ENCODE measurements around the gene ANTKMT. TPM values are rescaled to one million over a fixed set of nuclear protein-coding genes. Genes with fewer than 3 reads are reported as not detected.

Gene ANTKMT
- total and polyA plus RNA-seq, 2 experiments from 2014 or later: 55.1 to 82.6 TPM

GRCh38 chr16:769184-769784, 48.3 kb downstream of the ANTKMT start:
- no peak overlapping the region for H3K27ac ChIP-seq
- DNase-seq (ENCODE audit: low read depth in 1 of 2, low spot score in 1 of 2): no peak

GRCh38 chr16:769934-770333, 49.0 kb downstream of the ANTKMT start:
- no peak for DNase-seq (ENCODE audit: low read depth in 1 of 2, low spot score in 1 of 2)
- H3K27ac ChIP-seq: no peak overlapping the region
- no peaks in the 10 kb centered on the region for H3K9me3 ChIP-seq (ENCODE audit: low read depth)
- no peaks in the 10 kb centered on the region for H3K36me3 ChIP-seq
- H3K4me1 ChIP-seq (ENCODE audit: low read depth): no peaks in the 10 kb centered on the region
- H3K27me3 ChIP-seq: no peaks in the 10 kb centered on the region
- no peak for TF ChIP-seq CTCF (IDR thresholded peaks at IDR 0.05; ENCODE audit: low read depth, low read length)
- H3K4me3 ChIP-seq: no peak overlapping the region

More at GRCh38 chr16:769184-769784, 48.3 kb downstream of the ANTKMT start:
- Histone ChIP-seq H3K4me3 (no peak overlapping the region), H3K27me3 (no peaks in the 10 kb centered on the region), H3K9me3 (ENCODE audit: low read depth) (no peaks in the 10 kb centered on the region), H3K4me1 (ENCODE audit: low read depth) (no peaks in the 10 kb centered on the region), H3K36me3 (no peaks in the 10 kb centered on the region)
- TF ChIP-seq CTCF (IDR thresholded peaks at IDR 0.05; ENCODE audit: low read depth, low read length): no peak

- no peaks in the 10 kb centered on the region for H3K4me1 ChIP-seq (ENCODE audit: low read depth)
- no peak for TF ChIP-seq CTCF (IDR thresholded peaks at IDR 0.05; ENCODE audit: low read depth, low read length)
- no peak overlapping the region for H3K4me3 ChIP-seq
- H3K9me3 ChIP-seq (ENCODE audit: low read depth): no peaks in the 10 kb centered on the region
- H3K27me3 ChIP-seq: no peaks in the 10 kb centered on the region
- no peak overlapping the region for H3K27ac ChIP-seq
- no peak for DNase-seq (ENCODE audit: low read depth in 1 of 2, low spot score in 1 of 2)
- no peaks in the 10 kb centered on the region for H3K36me3 ChIP-seq
Measured at GRCh38 chr16:770411-770810, 49.5 kb downstream of the ANTKMT start.

Other genes with a start within 250 kb of the ANTKMT start
- gene CAPN15, start 193.4 kb upstream of the ANTKMT start, total RNA-seq: 58.2 and 63.3 TPM in 2 replicates
- 19.0 and 38.1 TPM in 2 replicates for gene CAPN15, start 193.4 kb upstream of the ANTKMT start, polyA plus RNA-seq
- gene PRR35, start 160.8 kb upstream of the ANTKMT start, total RNA-seq: 0.14 and 0.66 TPM in 2 replicates
- gene PRR35, start 160.8 kb upstream of the ANTKMT start, polyA plus RNA-seq: 0.40 TPM in 1 of 2 replicates, not detected in the other
- gene NHLRC4, start 154.1 kb upstream of the ANTKMT start, total RNA-seq: 3.6 and 3.9 TPM in 2 replicates
- gene NHLRC4, start 154.1 kb upstream of the ANTKMT start, polyA plus RNA-seq: 2.2 and 2.6 TPM in 2 replicates
- 124 and 126 TPM in 2 replicates for gene PIGQ, start 151.2 kb upstream of the ANTKMT start, total RNA-seq
- 89.2 and 110 TPM in 2 replicates for gene PIGQ, start 151.2 kb upstream of the ANTKMT start, polyA plus RNA-seq
- gene RAB40C, start 131.1 kb upstream of the ANTKMT start, total RNA-seq: 40.7 and 45.9 TPM in 2 replicates
- 30.8 and 36.9 TPM in 2 replicates for gene RAB40C, start 131.1 kb upstream of the ANTKMT start, polyA plus RNA-seq
- gene WFIKKN1, start 90.2 kb upstream of the ANTKMT start, total RNA-seq: 85.8 and 125 TPM in 2 replicates
- 79.6 and 105 TPM in 2 replicates for gene WFIKKN1, start 90.2 kb upstream of the ANTKMT start, polyA plus RNA-seq
- 196 and 201 TPM in 2 replicates for gene METTL26, start 84.8 kb upstream of the ANTKMT start, total RNA-seq
- 153 and 181 TPM in 2 replicates for gene METTL26, start 84.8 kb upstream of the ANTKMT start, polyA plus RNA-seq
- gene MCRIP2, start 79.3 kb upstream of the ANTKMT start, total RNA-seq: 123 and 144 TPM in 2 replicates
- gene MCRIP2, start 79.3 kb upstream of the ANTKMT start, polyA plus RNA-seq: 131 and 146 TPM in 2 replicates
- gene WDR90, start 71.8 kb upstream of the ANTKMT start, total RNA-seq: 25.6 and 26.5 TPM in 2 replicates
- gene WDR90, start 71.8 kb upstream of the ANTKMT start, polyA plus RNA-seq: 28.1 and 32.3 TPM in 2 replicates
- 251 and 305 TPM in 2 replicates for gene RHOT2, start 53.0 kb upstream of the ANTKMT start, total RNA-seq
- gene RHOT2, start 53.0 kb upstream of the ANTKMT start, polyA plus RNA-seq: 294 and 315 TPM in 2 replicates
- gene RHBDL1, start 45.5 kb upstream of the ANTKMT start, total RNA-seq: 3.6 and 12.9 TPM in 2 replicates
- gene RHBDL1, start 45.5 kb upstream of the ANTKMT start, polyA plus RNA-seq: 2.6 and 4.7 TPM in 2 replicates
- 176 and 207 TPM in 2 replicates for gene STUB1, start 40.7 kb upstream of the ANTKMT start, total RNA-seq
- gene STUB1, start 40.7 kb upstream of the ANTKMT start, polyA plus RNA-seq: 219 and 269 TPM in 2 replicates
- gene JMJD8, start 36.8 kb upstream of the ANTKMT start, total RNA-seq: 105 and 134 TPM in 2 replicates
- 107 and 118 TPM in 2 replicates for gene JMJD8, start 36.8 kb upstream of the ANTKMT start, polyA plus RNA-seq
- gene WDR24, start 30.7 kb upstream of the ANTKMT start, total RNA-seq: 17.6 and 23.3 TPM in 2 replicates
- 22.8 and 31.0 TPM in 2 replicates for gene WDR24, start 30.7 kb upstream of the ANTKMT start, polyA plus RNA-seq
- gene FBXL16, start 15.3 kb upstream of the ANTKMT start, total RNA-seq: 0.12 and 0.74 TPM in 2 replicates
- gene FBXL16, start 15.3 kb upstream of the ANTKMT start, polyA plus RNA-seq: 0.59 and 1.4 TPM in 2 replicates
- gene METRN, start 6.0 kb upstream of the ANTKMT start, total RNA-seq: 93.9 and 186 TPM in 2 replicates
- 299 and 330 TPM in 2 replicates for gene METRN, start 6.0 kb upstream of the ANTKMT start, polyA plus RNA-seq
- gene CCDC78, start 5.3 kb downstream of the ANTKMT start, total RNA-seq: 9.7 and 16.5 TPM in 2 replicates
- 3.6 and 4.2 TPM in 2 replicates for gene CCDC78, start 5.3 kb downstream of the ANTKMT start, polyA plus RNA-seq
- gene HAGHL, start 6.0 kb downstream of the ANTKMT start, total RNA-seq: 31.6 and 47.5 TPM in 2 replicates
- 27.7 and 37.0 TPM in 2 replicates for gene HAGHL, start 6.0 kb downstream of the ANTKMT start, polyA plus RNA-seq
- gene CIAO3, start 19.9 kb downstream of the ANTKMT start, total RNA-seq: 46.2 and 67.7 TPM in 2 replicates
- gene CIAO3, start 19.9 kb downstream of the ANTKMT start, polyA plus RNA-seq: 43.3 and 72.2 TPM in 2 replicates
- 0.32 and 4.5 TPM in 2 replicates for gene MSLN, start 39.6 kb downstream of the ANTKMT start, total RNA-seq
- not detected in 2 replicates for gene MSLN, start 39.6 kb downstream of the ANTKMT start, polyA plus RNA-seq
- 32.2 and 36.1 TPM in 2 replicates for gene RPUSD1, start 67.2 kb downstream of the ANTKMT start, total RNA-seq
- gene RPUSD1, start 67.2 kb downstream of the ANTKMT start, polyA plus RNA-seq: 27.0 and 34.3 TPM in 2 replicates
- gene CHTF18, start 67.5 kb downstream of the ANTKMT start, total RNA-seq: 57.4 and 107 TPM in 2 replicates
- gene CHTF18, start 67.5 kb downstream of the ANTKMT start, polyA plus RNA-seq: 43.6 and 58.5 TPM in 2 replicates
- not detected in 2 replicates for gene GNG13, start 79.6 kb downstream of the ANTKMT start, total RNA-seq
- gene GNG13, start 79.6 kb downstream of the ANTKMT start, polyA plus RNA-seq: 0.79 TPM in 1 of 2 replicates, not detected in the other
- gene LMF1, start 249.8 kb downstream of the ANTKMT start, total RNA-seq: 37.6 and 41.6 TPM in 2 replicates
- 18.8 and 39.0 TPM in 2 replicates for gene LMF1, start 249.8 kb downstream of the ANTKMT start, polyA plus RNA-seq